Sciatic nerve (tissue), 2 donors: ENCODE results near the gene KMT5B. TPM values are rescaled to one million over a fixed set of nuclear protein-coding genes. Genes with fewer than 3 reads are reported as not detected.

Experiments used
- ATAC-seq: fragments of 200-7000 bp; cut with Tn5 transposase; one replicate; pipeline ENCODE4 v1.9.1; 2020; ENCODE audit warnings: mild to moderate bottlenecking, moderate library complexity
- DNase-seq: peaks from one replicate; pipeline ENCODE4 v3.0.0-alpha.2; 2020; ENCODE audit warnings: low spot score
- intact Hi-C: fragments of 100-400 bp; cut with DNase I; formaldehyde crosslinking; loops from one replicate; pipeline ENCODE4 v1.14.2; 2022
- total RNA-seq: library from RNA; stranded (reverse); fragmentation: NEBNext Ultra II Directional; extraction: Animal tissue kit (Norgen Biotek cat#: 25700); gene quantifications from one replicate; pipeline ENCODE4 v1.2.1, GENCODE V29; 2021
- donor health status: DM: no; HTN: no; CAD: no.
- donor health status: DM: no; HTN: no; CAD: no.

The KMT5B gene
- total RNA-seq, 1 donor from 2014 or later: 59.0 TPM

GRCh38 chr11:68150037-68150436 lies 63.1 kb downstream of the KMT5B start:
- DNase-seq (no peak), ATAC-seq (no peak)
- intact Hi-C loops: no loop called here

DNA sequence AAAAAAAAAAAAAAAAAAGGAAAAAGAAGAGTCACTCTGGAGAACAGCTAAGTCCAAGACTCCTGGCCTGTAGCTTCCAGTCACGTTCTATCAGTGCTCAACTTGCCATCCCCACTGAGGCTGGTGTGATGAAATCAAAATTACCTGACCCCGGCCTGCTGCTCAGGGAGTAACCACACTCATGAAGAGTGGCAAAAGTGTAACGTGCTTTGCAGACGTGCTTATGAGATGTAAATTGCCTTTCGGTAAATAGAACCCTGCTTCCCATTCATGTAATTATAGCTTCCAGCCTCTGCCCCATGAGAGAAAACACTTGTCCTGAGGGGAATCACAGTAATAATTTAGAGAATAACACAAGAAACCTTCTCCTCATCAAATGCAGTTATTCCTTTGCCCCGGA lies 63.7 kb downstream of the KMT5B start:
- ATAC-seq (no peak), DNase-seq (no peak)

DNA sequence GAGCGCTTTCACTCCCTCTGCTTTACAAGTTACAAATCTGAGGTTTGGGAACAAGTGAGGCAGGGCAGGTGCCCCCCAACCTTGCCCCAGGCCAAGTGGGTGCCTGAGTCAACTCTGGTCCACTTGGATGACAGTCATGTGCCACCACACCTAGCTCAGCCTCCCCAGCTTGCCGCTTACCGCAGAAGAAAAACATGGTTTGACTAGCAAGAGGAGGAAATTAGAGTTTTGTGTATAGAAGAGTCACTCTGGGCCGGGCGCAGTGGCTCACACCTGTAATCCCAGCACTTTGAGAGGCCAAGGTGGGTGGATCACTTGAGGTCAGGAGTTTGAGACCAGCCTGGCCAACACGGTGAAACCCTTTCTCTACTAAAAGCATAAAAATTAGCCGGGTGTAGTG lies 64.2 kb downstream of the KMT5B start:
- ATAC-seq (no peak), DNase-seq (no peak)
- intact Hi-C loops: no loop called here

More for the DNA sequence above, 63.7 kb downstream of the KMT5B start:
- intact Hi-C loops: no loop called here

DNA sequence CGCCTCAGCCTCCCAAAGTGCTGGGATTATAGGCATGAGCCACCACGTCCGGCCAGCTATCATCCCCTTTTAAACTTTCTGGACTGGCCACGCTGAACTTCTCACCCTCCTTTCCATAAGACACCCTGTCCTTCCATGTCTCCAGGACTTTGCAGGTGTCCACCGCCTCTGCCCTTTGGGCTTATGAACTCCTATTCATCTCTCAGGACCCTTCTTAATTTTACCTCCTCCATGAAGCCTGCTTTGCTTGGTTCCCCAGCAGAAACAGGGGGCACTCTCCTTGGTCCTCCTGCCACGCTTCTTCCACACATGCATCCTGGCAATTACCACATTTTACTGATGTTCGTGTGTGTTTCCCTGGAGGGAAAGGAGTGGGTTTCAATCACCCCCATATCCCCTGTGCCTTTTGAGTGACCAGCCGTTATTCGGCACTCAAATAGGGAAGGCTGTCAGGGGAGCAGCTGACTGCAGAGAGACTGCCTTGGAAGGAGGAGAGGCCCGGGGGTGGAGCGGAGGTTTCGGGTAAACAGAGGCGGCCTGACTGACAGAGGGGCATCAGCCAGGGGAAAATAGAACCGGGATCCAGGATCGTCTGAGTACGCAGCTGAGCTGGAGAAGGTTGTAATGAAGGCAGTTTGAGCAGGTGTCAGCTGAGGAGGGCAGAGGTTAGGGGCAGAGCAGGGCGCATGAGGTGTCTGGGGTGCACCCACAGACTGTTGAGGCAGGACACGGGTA lies 64.9 kb downstream of the KMT5B start:
- DNase-seq (no peak), ATAC-seq (no peak)
- intact Hi-C loops: no loop called here

DNA sequence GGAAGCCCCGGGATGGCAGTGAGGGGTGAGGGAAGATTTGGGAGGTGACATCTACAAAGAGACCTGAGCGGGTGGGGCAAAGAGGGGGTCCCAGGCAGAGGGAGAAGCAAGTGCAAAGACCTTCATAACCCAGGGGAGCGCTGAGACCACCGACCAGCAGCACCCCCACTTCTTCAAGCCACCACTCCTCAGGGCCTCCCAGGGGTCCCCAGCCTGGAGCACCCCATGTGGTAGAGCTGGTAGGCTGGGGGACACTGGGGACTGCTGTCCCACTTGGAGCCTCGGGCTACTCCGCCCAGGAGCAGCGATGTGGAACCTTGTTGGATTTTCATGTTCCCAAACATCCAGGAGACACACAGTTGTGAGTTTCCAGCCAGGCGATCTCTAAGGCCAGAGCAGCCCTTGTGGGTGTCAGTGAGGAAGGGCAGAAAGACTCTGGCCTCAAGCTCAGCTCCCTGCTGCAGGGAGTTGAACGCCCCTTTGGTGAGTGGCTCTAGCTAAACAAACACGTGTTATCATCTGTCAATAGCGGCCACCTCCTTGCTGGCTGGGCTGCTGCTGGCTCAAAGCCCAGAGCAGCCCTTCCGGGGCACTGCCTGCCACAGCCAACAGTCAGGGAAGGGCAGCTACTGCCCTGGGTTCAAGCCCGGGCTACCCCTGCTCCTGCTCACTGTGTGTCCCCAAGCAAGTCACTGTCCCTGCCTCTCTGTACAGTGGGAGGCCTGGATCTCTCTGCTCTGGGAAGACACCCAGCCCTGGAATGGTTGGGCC lies 66.2 kb downstream of the KMT5B start:
- DNase-seq: no peak
- intact Hi-C loops: no loop called here
- peak; percentile 47 for ATAC-seq

- DNase-seq (peak; percentile 80), ATAC-seq (peak; percentile 68)
- intact Hi-C loops: no loop called here
Measured at GRCh38 chr11:68146010-68146540, 67.0 kb downstream of the KMT5B start.

DNA sequence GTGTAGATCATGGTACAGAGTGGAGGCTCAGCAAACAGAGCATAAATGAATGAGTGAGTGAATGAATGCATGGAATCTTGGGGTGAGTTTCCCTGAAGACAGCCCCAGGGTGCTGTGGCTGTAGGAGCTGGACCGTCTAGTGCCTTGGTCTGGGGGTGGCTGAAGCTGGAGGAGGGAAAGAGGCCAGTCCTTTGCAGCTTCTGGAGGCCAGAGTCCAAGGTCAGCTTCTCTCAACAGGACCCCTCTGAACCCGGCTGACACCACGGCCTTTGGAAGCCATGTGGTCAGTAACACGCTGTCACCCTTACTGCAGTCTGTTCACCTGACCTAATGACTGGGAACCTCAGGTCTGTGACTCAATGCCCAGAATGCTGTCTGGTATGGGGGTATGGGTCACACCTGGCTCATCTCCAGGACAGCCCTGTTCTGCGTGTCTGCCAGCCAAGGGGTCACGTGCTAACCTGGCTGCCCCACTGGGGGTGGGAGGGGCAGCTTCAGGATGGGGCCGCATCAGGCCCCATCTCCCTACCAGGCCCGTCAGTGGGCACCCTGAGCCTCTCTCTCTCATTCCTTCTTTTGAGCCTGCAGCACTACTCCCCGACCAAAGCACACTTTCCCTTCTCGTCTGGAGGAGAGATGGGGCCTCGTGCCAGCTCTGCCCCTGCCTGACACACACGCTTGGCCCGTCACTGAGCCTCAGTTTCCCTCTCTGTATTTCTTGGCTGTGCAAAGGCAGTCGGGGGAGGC lies 67.8 kb downstream of the KMT5B start:
- ATAC-seq (no peak), DNase-seq (no peak)
- intact Hi-C loops: no loop called here

DNA sequence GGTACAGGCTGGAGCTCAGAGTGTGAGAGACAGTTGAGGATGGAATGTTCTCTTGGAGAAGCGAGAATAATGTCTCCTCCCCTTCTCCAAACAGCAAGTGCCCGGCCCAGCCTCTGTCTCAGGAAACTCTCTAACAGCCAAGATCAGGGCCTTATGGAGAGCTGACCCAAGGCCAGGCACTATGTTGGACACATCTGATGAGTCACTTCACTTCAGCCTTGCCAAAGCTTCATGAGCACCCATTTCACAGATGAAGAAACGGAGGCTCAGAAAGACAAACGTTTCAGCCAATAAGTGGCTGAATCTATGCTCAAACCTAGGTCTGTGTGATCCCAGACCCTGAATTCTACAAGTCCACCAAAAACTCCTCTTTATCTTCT lies 69.8 kb downstream of the KMT5B start:
- ATAC-seq (no peak), DNase-seq (no peak)
- intact Hi-C loops: no loop called here

GRCh38 chr11:68142441-68143309 lies 70.4 kb downstream of the KMT5B start:
- ATAC-seq (no peak), DNase-seq (no peak)
- intact Hi-C loops: no loop called here

DNA sequence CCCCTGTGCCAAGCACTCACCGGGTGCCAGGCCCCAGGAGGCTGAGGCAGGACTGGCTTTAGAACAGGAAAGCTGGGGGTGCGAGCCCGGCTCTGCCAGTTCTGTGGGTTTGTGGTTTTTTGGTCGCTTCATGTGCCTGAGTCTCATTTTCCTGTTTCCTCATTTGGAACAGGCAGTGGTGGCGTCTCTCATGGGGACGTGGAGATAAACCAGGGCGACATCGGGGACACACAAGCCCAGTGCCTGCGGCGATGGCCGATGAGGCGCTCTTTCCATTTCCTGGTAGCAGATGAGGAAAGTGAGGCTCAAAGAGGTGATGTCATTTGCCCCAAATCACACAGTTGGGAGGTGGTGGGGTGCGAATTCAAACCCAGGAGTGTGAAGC lies 71.1 kb downstream of the KMT5B start:
- ATAC-seq (no peak), DNase-seq (no peak)
- intact Hi-C loops: no loop called here

DNA sequence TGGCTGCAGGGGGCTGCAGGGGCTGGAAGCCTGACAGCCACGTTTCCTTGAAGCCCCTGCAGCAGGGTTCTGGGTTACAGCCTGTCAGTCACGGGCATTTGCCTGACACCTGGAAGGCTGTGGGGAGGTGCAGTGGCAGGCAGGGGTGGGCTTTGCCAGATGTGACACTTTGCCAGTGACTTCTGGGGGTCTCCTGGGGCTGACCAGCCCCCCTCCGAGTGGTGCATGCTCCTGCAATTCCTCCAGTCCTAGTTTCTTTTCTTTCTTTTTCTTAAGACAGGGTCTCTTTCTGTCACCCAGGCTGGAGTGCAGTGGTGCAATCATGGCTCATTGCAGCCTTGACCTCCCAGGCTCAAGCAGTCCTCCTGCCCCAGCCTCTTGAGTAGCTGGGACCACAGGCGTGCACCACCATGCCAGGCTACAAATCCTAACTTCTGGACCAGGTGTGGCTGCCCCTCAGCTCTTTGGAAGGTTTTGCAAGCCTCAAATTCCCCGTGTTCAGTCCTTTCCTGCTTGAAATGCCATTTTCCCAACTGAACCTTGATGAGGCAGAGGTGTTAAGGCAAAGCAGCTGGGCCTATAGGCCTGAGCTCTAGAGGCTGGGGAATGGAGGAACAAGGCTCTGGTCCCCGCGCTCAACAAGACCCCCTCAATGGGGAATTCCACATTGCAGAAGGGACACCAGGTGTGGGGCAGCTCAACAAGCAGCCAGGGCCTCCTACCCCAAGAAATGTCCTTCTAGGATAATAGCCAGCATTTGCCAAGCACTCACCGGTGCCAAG lies 71.7 kb downstream of the KMT5B start:
- ATAC-seq (no peak), DNase-seq (no peak)
- intact Hi-C loops: no loop called here

GRCh38 chr11:68140496-68141245 lies 72.4 kb downstream of the KMT5B start:
- DNase-seq: peak; percentile 43
- ATAC-seq: peak; percentile 57
- intact Hi-C loops: no loop called here

DNA sequence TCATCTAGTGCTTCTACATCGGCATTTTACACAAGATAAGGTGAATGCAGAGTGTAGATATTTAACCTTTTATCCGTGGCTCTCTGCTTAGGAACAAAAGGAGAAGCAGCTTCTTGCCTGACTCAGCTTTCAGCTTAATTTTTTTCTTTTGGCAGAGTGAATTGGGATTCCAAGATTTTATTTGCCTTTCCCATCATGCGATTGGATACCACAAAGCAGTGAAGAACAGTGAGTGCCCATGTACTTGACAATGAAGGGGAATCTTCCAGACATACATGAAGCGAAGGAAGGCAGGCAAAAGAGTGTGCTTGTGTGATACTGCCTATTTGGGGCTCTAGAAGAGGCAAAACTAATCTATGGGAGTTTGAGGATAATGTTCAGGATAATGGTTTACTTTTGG lies 74.9 kb downstream of the KMT5B start:
- ATAC-seq (no peak), DNase-seq (no peak)
- intact Hi-C loops: no loop called here

GRCh38 chr11:68137833-68138232 lies 75.3 kb downstream of the KMT5B start:
- intact Hi-C loops: no loop called here
- DNase-seq: no peak
- ATAC-seq: no peak

DNA sequence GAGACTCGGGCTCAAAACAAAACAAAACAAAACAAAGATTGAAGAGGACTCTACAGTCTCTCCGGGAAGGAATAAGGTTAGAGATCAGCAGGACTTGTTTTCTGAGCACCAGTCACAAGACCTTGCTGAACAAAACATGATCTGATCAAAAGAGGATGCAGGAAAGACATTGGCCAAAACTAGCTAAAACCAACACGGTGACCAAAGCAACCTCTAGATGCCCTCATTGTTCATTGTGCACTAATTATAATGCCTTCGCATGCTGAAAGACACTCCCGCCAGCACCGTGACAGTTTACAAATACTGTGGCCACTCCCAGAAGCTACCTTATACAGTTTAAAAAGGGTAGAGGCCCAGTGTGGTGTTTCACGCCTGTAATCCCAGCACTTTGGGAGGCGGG lies 76.2 kb downstream of the KMT5B start:
- DNase-seq (no peak), ATAC-seq (no peak)
- intact Hi-C loops: no loop called here

- intact Hi-C loops: no loop called here
- ATAC-seq (no peak), DNase-seq (peak; percentile 12)
Measured at GRCh38 chr11:68135161-68135560, 77.9 kb downstream of the KMT5B start.

GRCh38 chr11:68133761-68134160 lies 79.3 kb downstream of the KMT5B start:
- ATAC-seq: no peak
- intact Hi-C loops: no loop called here
- no peak for DNase-seq
